Right hindlimb (tissue), 1 donor: ENCODE results near the gene GABRA1.

Experiments used
- DNase-seq: peaks from one replicate; pipeline ENCODE4 v3.0.0-alpha.2; 2018

Gene GABRA1

GRCh38 chr5:161847941-161848391 is at the start of gene GABRA1:
TSS of gene GABRA1 (plus strand) at chr5:161848120. CDS start at chr5:161850811, 2,691 bp downstream.
- peak; percentile 22 for DNase-seq

DNA sequence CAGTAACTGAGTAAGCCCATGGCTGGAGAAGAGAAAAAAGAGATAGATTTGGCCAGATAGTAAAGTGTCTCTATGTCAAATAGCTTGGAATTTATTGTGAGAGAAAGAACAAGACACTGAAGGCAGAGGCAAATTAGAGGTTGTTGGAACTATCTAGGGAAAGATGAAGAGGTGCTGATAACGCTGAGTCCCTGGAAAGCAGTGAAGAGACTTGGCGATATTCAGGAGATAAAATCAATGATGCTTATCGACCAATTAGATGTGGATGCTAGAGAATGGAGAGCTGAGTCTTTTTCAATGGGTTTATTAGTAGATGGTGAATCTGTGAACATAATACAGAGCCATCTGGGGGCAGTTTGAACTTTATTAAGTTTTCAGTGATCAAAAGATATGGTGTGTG is 48.6 kb upstream of the GABRA1 start:
- no peak for DNase-seq

DNA sequence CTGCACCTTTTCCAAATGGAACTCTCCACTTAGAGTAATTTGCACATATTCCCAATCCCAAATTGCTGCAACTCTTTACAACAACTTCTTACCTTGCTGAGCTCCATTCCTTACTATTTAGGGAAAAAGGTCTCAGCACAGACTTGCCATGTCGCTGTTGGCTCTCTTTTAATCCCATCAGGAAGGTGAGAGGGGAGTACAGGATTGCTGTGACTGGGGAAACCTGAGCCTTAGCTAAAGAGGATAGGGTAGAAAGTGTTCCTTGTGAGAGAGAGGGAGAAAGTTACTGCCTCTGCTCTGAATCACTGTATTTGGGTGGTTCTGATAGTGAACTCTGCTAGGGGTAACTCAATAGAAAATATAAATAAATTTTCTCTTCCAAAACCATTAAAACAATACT is 43.7 kb upstream of the GABRA1 start:
- no peak for DNase-seq

DNA sequence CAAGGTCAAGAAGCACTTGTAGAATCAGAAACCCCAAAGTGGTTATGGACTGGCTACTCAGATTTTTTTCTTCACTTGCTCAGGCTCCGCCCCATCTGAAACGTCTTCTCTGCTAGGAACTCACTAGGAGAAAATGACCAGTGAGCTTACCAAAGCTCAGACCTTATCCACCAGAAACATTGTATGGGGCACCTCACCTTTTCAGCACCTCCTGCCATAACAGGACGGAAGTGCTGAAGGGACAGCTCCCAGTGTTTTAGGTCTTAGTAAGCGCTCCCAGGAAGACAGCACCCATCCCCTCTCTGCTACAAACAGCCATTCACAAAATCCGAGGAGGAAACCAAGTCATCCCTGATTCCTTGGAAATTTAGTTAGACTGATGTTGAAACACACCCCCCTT is 1.2 kb upstream of the GABRA1 start:
- DNase-seq = no peak

DNA sequence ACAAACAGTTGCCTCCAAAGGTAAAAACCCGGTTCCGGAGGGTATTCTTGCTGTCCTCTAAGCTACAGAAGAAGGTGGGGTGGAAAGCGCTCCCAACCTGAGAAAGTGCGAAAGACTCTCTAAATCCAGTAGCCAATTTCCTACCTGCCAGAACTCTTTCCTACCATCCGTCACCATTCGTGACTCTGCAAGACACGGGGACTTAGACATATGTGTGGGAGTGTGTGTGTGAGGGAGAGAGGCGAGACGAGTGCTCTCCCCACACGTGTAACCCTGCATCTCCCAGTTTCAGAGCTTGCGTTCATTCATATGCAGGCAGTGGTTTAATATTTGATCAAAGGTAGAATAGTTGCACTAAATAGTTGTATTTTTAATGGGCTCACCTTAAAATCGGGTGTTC is 473 bp upstream of the GABRA1 start:
- DNase-seq = no peak

DNA sequence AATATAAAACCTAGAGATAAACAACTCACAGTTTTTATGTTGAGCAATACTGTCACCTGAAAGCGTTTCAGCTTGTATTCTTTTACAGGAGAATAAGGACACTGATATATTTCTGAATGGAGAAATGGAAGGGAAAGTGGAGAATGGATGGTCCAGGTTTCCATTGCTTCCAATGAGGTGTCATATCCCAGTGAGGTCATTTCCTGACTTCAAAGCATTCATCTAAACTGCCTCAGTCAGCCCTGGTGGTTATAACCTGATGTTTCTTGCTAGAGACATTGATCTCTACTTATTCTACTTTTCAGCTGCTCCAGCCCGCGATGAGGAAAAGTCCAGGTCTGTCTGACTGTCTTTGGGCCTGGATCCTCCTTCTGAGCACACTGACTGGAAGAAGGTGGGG is 2.6 kb downstream of the GABRA1 start:
- DNase-seq = no peak

- DNase-seq = no peak
Observed at GRCh38 chr5:161851691-161852299, 3.9 kb downstream of the GABRA1 start.

GRCh38 chr5:161857358-161857757 is 9.4 kb downstream of the GABRA1 start:
- DNase-seq = no peak

GRCh38 chr5:161863259-161863658 is 15.3 kb downstream of the GABRA1 start:
- DNase-seq = no peak

GRCh38 chr5:161863811-161864210 is 15.9 kb downstream of the GABRA1 start:
- DNase-seq = no peak

- DNase-seq = no peak
Observed at GRCh38 chr5:161865510-161865909, 17.6 kb downstream of the GABRA1 start.

GRCh38 chr5:161889971-161890370 is 42.1 kb downstream of the GABRA1 start:
- no peak for DNase-seq

GRCh38 chr5:161895514-161895913 is 47.6 kb downstream of the GABRA1 start:
- no peak for DNase-seq

DNA sequence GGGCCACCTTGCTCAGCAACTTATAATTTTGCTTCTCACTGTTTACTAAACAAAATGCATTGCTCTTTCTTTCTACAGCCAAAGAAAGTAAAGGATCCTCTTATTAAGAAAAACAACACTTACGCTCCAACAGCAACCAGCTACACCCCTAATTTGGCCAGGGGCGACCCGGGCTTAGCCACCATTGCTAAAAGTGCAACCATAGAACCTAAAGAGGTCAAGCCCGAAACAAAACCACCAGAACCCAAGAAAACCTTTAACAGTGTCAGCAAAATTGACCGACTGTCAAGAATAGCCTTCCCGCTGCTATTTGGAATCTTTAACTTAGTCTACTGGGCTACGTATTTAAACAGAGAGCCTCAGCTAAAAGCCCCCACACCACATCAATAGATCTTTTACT is 49.1 kb downstream of the GABRA1 start:
- DNase-seq = no peak

DNA sequence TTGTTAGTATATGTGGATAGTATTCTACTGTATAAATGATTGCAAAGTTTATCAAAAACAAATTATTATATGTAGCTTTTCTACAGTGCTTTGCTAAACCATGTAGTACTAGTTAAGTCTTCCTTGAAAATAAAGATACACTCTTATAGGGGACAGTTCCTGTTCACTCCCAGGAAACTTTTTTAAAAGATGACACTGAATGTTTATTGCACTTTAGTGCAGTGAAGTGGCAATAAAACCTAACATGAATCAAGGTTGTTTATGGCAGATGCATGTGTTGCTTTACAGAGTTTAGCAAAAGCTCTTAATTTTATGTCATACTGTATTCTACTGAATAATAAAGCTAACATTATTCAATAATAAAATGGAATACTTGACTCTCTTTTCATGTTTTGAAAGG is 51.7 kb downstream of the GABRA1 start:
- no peak for DNase-seq

DNA sequence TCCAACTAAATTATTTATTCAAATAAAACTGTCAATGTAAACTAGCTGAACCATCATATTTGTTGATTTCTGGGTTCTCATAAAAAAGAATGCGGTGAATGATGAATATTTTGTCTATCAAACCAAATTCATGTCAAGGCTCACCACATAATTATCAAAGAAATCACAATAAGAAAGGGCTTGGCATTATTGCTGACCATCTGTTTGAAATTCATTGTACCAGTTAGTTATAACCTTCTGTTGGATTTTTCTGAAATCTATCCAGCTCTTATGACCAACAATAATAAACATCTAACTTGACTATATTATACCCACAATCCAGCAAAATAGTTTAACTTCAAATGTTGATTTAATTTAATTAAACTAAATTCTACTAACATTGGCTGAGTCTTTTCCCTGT is 53.1 kb downstream of the GABRA1 start:
- no peak for DNase-seq

- no peak for DNase-seq
Observed at GRCh38 chr5:161921781-161922180, 73.9 kb downstream of the GABRA1 start.

DNA sequence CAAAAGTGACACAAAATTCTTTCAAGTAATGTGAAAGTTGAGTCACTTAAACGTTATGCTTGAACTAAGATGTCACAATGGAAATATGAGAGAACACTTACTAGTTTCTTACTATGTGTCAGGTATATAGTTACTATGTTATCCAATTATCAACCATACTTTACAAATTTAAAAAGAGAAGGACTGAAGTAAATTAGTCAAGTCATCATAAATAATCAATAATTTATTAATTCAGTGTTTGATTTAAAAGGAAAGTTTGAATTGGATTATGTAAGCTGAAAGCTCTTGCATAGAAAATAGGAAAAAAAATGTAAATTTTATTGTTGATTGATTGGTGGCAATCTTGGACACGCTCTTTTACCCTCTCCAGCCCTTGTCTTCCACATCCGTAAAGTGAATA is 76.3 kb downstream of the GABRA1 start:
- DNase-seq = no peak

DNA sequence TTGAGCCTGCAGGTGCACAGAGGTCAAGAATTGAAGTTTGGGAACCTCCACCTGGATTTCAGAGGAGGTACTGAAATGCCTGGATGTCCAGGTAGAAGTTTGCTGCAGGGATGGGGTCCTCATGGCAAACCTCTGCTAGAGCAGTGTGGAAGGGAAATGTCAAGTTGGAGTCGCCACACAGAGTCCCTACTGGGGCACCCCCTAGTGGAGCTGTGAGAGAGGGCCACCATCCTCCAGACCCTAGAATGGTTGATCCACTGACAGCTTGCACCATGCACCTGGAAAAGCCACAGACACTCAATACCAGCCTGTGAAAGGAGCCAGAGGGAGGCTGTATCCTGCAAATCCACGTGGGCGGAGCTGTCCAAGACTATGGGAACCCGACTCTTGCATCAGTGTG is 78.0 kb downstream of the GABRA1 start:
- no peak for DNase-seq

GRCh38 chr5:161934486-161934885 is 86.6 kb downstream of the GABRA1 start:
- DNase-seq = no peak

DNA sequence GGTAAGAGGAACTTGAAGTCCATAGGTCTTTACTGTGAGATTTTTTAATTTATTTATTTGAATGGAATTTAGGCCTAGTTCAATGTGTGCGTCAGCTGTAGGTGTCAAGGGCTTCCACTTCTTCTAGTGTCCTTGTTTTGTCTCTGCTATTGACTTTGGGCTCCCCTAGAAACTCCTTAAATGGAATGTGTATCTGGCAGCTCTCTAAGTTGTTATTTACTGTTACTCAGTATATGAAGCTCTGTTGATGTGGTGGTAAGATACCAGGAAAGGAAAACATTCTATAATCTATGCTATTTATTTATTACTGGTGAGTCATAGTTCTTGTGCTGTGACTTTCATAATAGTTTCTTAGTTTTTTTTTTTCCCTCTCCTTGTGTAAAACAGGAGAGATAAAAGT is 97.1 kb downstream of the GABRA1 start:
- DNase-seq = no peak

DNA sequence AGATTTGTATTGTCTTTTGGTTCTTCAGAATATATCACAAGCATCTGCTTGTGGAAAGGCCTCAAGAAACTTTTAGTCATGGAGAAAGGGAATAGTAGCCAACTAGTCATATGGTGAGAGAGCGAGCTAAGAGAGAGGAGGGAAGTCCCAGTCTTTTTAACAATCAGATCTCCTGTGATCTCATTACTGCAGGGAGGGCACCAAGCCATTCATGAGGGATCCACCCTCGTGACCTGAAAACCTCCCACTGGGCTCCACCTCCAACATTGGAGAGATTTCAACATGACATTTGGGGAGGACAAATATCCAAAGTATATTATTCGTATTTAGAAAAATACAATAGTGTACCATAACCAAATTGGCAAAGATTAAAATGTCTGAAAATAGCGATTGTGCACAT is 99.0 kb downstream of the GABRA1 start:
- no peak for DNase-seq
